Loucy (cell line): ENCODE data around the gene MRFAP1.

ENCODE experiments used
- CTCF ChIP-seq: fragments of 200-600 bp; sonication (generic); conservative IDR thresholded peaks from 2 replicates; pipeline ENCODE4 v1.5.1; 2014; ENCODE audit warnings: mild to moderate bottlenecking, antibody characterized with exemption, low read length
- EZH2phosphoT487 ChIP-seq: fragments of 200-600 bp; IDR thresholded peaks from 2 replicates; pipeline ENCODE4 v1.6.1; 2018; ENCODE audit warnings: antibody characterized with exemption, mild to moderate bottlenecking, moderate library complexity, borderline replicate concordance

GRCh38 chr4:6617246-6617645, 23.2 kb upstream of the MRFAP1 start:
- TF ChIP-seq CTCF (no peak), EZH2phosphoT487 (no peak)
